H1 (cell line): ENCODE measurements around the gene GAN.

Source experiments
- CBX8 ChIP-seq: fragments of 300-800, 300-1000 bp; sonication (generic); IDR thresholded peaks from 2 replicates; pipeline ENCODE4 v1.7.1; 2016; ENCODE audit warnings: low read depth, low read length, borderline replicate concordance
- CEBPB ChIP-seq: IDR thresholded peaks from 2 replicates; pipeline ENCODE4 v1.6.1; 2012; ENCODE audit warnings: low read depth, low read length
- CTCF ChIP-seq, 3 experiments: IDR thresholded peaks; 1 replicate in 2 of 3; 2 replicates in 1 of 3; pipeline versions ENCODE4 v1.5.1 to v1.6.1; 2011; ENCODE audit warnings: low read length in 3 of 3, mild to moderate bottlenecking in 3 of 3, inconsistent platforms in 2 of 3, low read depth in 1 of 3, moderate library complexity in 1 of 3; ENCODE audit not compliant: insufficient read depth in 1 of 3; ENCODE audit errors: control extremely low read depth in 1 of 3
- E2F6 ChIP-seq: IDR thresholded peaks from 2 replicates; pipeline ENCODE4 v1.6.1; 2012; ENCODE audit warnings: inconsistent platforms
- EGR1 ChIP-seq: IDR thresholded peaks from 2 replicates; pipeline ENCODE4 v1.6.1; 2011; ENCODE audit warnings: low read depth, low read length, borderline replicate concordance
- EP300 ChIP-seq, 2 experiments: IDR thresholded peaks; 1 replicate in 1 of 2; 2 replicates in 1 of 2; pipeline ENCODE4 v1.6.1; 2011 to 2012; ENCODE audit warnings: low read depth in 2 of 2, low read length in 2 of 2, mild to moderate bottlenecking in 2 of 2, borderline replicate concordance in 1 of 2, inconsistent platforms in 1 of 2, moderate library complexity in 1 of 2
- KDM1A ChIP-seq: fragments of 200-600, 300-600 bp; sonication (generic); IDR thresholded peaks from 2 replicates; pipeline ENCODE4 v1.7.1; 2016; ENCODE audit warnings: mild to moderate bottlenecking, low read length, borderline replicate concordance
- MAFK ChIP-seq: IDR thresholded peaks from 2 replicates; pipeline ENCODE4 v1.6.1; 2012; ENCODE audit warnings: low read depth, mild to moderate bottlenecking, improper control_type of control experiment, low read length
- POLR2A ChIP-seq, 2 experiments: IDR thresholded peaks; 1 replicate in 1 of 2; 2 replicates in 1 of 2; pipeline ENCODE4 v1.6.1; 2011; ENCODE audit warnings: low read depth in 2 of 2, low read length in 2 of 2, mild to moderate bottlenecking in 2 of 2; ENCODE audit errors: control extremely low read depth in 1 of 2
- POLR2AphosphoS5 ChIP-seq: IDR thresholded peaks from 2 replicates; pipeline ENCODE4 v1.6.1; 2011; ENCODE audit warnings: low read depth, low read length
- RXRA ChIP-seq: IDR thresholded peaks from 2 replicates; pipeline ENCODE4 v1.6.1; 2011; ENCODE audit warnings: low read depth, mild to moderate bottlenecking, low read length, moderate library complexity; ENCODE audit not compliant: insufficient read depth
- SIN3A ChIP-seq, 2 experiments: IDR thresholded peaks in 1 of 2; conservative IDR thresholded peaks in 1 of 2; 2 replicates each; pipeline ENCODE4 v1.6.1; 2011 to 2012; ENCODE audit warnings: low read length in 2 of 2, improper control_type of control experiment in 1 of 2, low read depth in 1 of 2, mild to moderate bottlenecking in 1 of 2
- TCF12 ChIP-seq: IDR thresholded peaks from 2 replicates; pipeline ENCODE4 v1.6.1; 2011; ENCODE audit warnings: low read depth, mild to moderate bottlenecking, low read length

- TF ChIP-seq POLR2AphosphoS5 (no peak), CBX8 (no peak), EP300 (IDR thresholded peaks at IDR 0.05; ENCODE audit: borderline replicate concordance in 1 of 2, low read depth in 2 of 2, low read length in 2 of 2) (no peak), POLR2A (IDR thresholded peaks at IDR 0.05; ENCODE audit: control extremely low read depth in 1 of 2, low read depth in 2 of 2, low read length in 2 of 2) (no peak), EGR1 (no peak), KDM1A (no peak), CTCF (IDR thresholded peaks at IDR 0.05; ENCODE audit: control extremely low read depth in 1 of 3, insufficient read depth in 1 of 3, low read depth in 1 of 3, low read length in 3 of 3) (no peak), MAFK (peak; percentile 50; the same call in 1 of the 2 replicates), TCF12 (no peak), E2F6 (no peak), CEBPB (no peak), SIN3A (conservative IDR thresholded peaks at IDR 0.05 in 1 of 2, IDR thresholded peaks at IDR 0.05 in 1 of 2; ENCODE audit: low read depth in 1 of 2, low read length in 2 of 2) (no peak), RXRA (no peak)
These were observed 98.7 kb downstream of the GAN start for GRCh38 chr16:81413245-81413990.
